ENCODE measurements around the gene ZNF48. TPM values are rescaled to one million over a fixed set of nuclear protein-coding genes. Genes with fewer than 3 reads are reported as not detected.

Gene ZNF48
- 22.2 TPM for polyA plus RNA-seq (2013, experiment 1 of 2)
- polyA plus RNA-seq (2013, experiment 2 of 2): 21.3 TPM

DNA sequence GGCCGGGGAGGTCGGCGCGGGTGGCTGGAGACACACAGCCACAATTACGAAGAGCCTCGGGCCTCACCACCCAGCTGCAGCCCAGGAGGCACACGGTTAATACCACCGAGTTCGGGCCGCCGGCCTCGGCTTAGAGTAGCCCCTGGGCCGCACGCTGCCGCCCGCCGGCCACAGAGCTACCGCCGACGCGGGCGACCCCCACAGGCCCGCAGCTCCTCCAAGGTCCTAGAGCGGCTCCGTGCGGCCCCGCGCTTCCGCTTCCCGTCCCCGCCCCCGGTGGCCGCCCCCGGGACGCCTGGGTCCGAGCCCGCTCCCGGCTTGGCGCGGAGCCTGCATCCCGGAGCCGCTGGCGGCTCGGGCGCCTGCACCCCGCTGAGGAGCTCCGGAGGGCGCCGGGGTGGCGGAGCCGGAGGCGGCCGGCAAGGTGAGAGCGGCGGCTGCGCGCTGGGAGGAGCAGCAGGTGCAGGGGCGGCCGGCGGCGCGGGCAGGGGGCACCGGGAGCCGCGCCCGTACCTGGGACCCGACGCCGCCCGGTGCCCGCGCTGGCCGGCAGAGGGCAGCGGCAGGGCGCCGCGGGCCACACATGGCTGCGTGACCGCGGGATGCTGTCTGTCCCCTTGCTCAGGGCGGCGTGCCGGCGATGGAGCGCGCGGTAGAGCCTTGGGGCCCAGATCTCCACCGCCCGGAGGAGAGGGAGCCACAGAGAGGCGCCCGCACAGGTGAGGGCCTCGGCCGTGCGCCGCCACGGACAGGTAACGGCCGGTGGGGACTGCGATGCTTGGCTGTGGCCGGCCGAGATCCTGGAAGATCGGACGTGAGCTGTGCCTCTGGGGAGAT lies at the start of gene ZNF48:
TSS of gene ZNF48 (plus strand) at position 266 of the 837 bp plus-strand sequence. CDS start at position 641, 375 bp downstream.
- Histone ChIP-seq H2AK5ac (ENCODE audit: low read depth, low read length) (peak within 1 kb of the TSS; percentile 91), H3K4me2 (ENCODE audit: insufficient read depth, low read length, poor library complexity, severe bottlenecking) (peak within 1 kb of the TSS; percentile 91), H3K79me1 (ENCODE audit: low read depth, low read length) (peaks cover 15% of the 10 kb centered on the region), H3K18ac (ENCODE audit: low read length) (peak within 1 kb of the TSS; percentile 97), H3K9ac (ENCODE audit: low read depth, low read length, poor library complexity) (peak within 1 kb of the TSS; percentile 96), H3K4me3 (ENCODE audit: low read length in 2 of 2) (peak within 1 kb of the TSS; percentile 70 to 98), H3K27ac (replicated peaks; ENCODE audit: low read length) (peak within 1 kb of the TSS; percentile 100), H2BK5ac (ENCODE audit: low read length) (peak within 1 kb of the TSS; percentile 43), H2BK15ac (ENCODE audit: low read length) (peak within 1 kb of the TSS; percentile 0), H2BK120ac (ENCODE audit: low read depth, low read length) (peak within 1 kb of the TSS; percentile 52), H3K27me3 (ENCODE audit: control insufficient read depth in 3 of 3, insufficient read depth in 3 of 3, low read depth in 1 of 3, low read length in 3 of 3) (no peaks in the 10 kb centered on the region), H3K4me1 (ENCODE audit: control insufficient read depth in 2 of 2, insufficient read depth in 1 of 2, low read depth in 1 of 2, low read length in 2 of 2) (peaks cover 17 to 23% of the 10 kb centered on the region in 2 donors), H3K23ac (ENCODE audit: low read depth, low read length, poor library complexity) (peak within 1 kb of the TSS; percentile 88), H3K36me3 (replicated peaks in 1 of 2; ENCODE audit: control insufficient read depth in 2 of 2, insufficient read depth in 2 of 2, low read length in 2 of 2) (peaks cover 18 to 37% of the 10 kb centered on the region in 2 donors), H3K14ac (ENCODE audit: low read length) (peak within 1 kb of the TSS; percentile 98), H3K4ac (ENCODE audit: low read length) (peak within 1 kb of the TSS; percentile 78), H4K8ac (ENCODE audit: low read depth, low read length) (no peak within 1 kb of the TSS), H2BK12ac (ENCODE audit: low read length) (no peak within 1 kb of the TSS), H4K91ac (ENCODE audit: low read depth, low read length, poor library complexity) (peak within 1 kb of the TSS; percentile 75), H2AFZ (ENCODE audit: low read length) (peak within 1 kb of the TSS; percentile 54), H3K9me3 (replicated peaks in 1 of 2; ENCODE audit: control insufficient read depth in 2 of 2, insufficient read depth in 1 of 2, low read depth in 1 of 2, low read length in 2 of 2) (no peaks in the 10 kb centered on the region)
- WGBS, 2 donors (ENCODE audit: extremely low coverage in 2 of 2, insufficient read length in 2 of 2, insufficient replicate concordance in 1 of 2): no CpG with 5 or more reads among the region's 103 CpGs
- DNase-seq (ENCODE audit: low spot score): peak; percentile 93

- Histone ChIP-seq H4K8ac (ENCODE audit: low read depth, low read length) (no peak overlapping the region), H2AFZ (ENCODE audit: low read length) (no peak overlapping the region), H3K9ac (ENCODE audit: low read depth, low read length, poor library complexity) (no peak overlapping the region), H2BK15ac (ENCODE audit: low read length) (no peak overlapping the region), H3K9me3 (replicated peaks in 1 of 2; ENCODE audit: control insufficient read depth in 2 of 2, insufficient read depth in 1 of 2, low read depth in 1 of 2, low read length in 2 of 2) (no peaks in the 10 kb centered on the region), H3K4me3 (ENCODE audit: low read length in 2 of 2) (no peak overlapping the region), H3K36me3 (replicated peaks in 1 of 2; ENCODE audit: control insufficient read depth in 2 of 2, insufficient read depth in 2 of 2, low read length in 2 of 2) (peaks cover 10 to 13% of the 10 kb centered on the region in 2 donors), H3K79me1 (ENCODE audit: low read depth, low read length) (no peaks in the 10 kb centered on the region), H2BK120ac (ENCODE audit: low read depth, low read length) (no peak overlapping the region), H3K14ac (ENCODE audit: low read length) (no peak overlapping the region), H3K18ac (ENCODE audit: low read length) (no peak overlapping the region), H3K4me1 (ENCODE audit: control insufficient read depth in 2 of 2, insufficient read depth in 1 of 2, low read depth in 1 of 2, low read length in 2 of 2) (no peaks in the 10 kb centered on the region), H2BK5ac (ENCODE audit: low read length) (no peak overlapping the region), H3K4me2 (ENCODE audit: insufficient read depth, low read length, poor library complexity, severe bottlenecking) (no peak overlapping the region), H3K27ac (replicated peaks; ENCODE audit: low read length) (no peak overlapping the region), H3K27me3 (ENCODE audit: control insufficient read depth in 3 of 3, insufficient read depth in 3 of 3, low read depth in 1 of 3, low read length in 3 of 3) (no peaks in the 10 kb centered on the region), H3K23ac (ENCODE audit: low read depth, low read length, poor library complexity) (no peak overlapping the region), H2BK12ac (ENCODE audit: low read length) (no peak overlapping the region), H2AK5ac (ENCODE audit: low read depth, low read length) (no peak overlapping the region), H4K91ac (ENCODE audit: low read depth, low read length, poor library complexity) (no peak overlapping the region), H3K4ac (ENCODE audit: low read length) (no peak overlapping the region)
- DNase-seq (ENCODE audit: low spot score): no peak
- WGBS, 2 donors (ENCODE audit: extremely low coverage in 2 of 2, insufficient read length in 2 of 2, insufficient replicate concordance in 1 of 2): no CpG with 5 or more reads among the region's 3 CpGs
These were observed 48.9 kb upstream of the ZNF48 start for GRCh38 chr16:30346286-30346685.

DNA sequence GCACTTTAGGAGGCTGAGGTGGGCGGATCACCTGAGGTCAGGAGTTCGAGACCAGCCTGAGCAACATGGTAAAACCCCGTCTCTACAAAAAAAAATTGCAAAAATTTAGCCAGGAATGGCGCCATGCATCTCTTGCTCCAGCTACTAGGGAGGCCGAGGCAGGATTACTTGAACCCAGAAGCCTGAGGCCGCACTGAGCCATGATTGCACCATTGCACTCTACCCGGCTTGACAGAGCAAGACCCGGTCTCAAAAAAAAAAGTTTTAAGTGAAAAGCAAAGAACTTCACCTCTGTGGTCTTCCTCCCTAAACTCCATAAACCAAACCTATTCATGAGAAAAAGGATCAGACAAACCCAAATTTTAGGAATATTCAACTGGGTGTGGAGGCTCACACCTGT lies 47.1 kb upstream of the ZNF48 start:
- Histone ChIP-seq H3K23ac (ENCODE audit: low read depth, low read length, poor library complexity) (no peak overlapping the region), H3K27me3 (ENCODE audit: control insufficient read depth in 3 of 3, insufficient read depth in 3 of 3, low read depth in 1 of 3, low read length in 3 of 3) (no peaks in the 10 kb centered on the region), H2BK120ac (ENCODE audit: low read depth, low read length) (no peak overlapping the region), H3K18ac (ENCODE audit: low read length) (no peak overlapping the region), H4K8ac (ENCODE audit: low read depth, low read length) (no peak overlapping the region), H3K79me1 (ENCODE audit: low read depth, low read length) (peaks cover 5% of the 10 kb centered on the region), H3K9ac (ENCODE audit: low read depth, low read length, poor library complexity) (no peak overlapping the region), H3K36me3 (replicated peaks in 1 of 2; ENCODE audit: control insufficient read depth in 2 of 2, insufficient read depth in 2 of 2, low read length in 2 of 2) (peaks cover 28 to 32% of the 10 kb centered on the region in 2 donors), H2AFZ (ENCODE audit: low read length) (no peak overlapping the region), H3K4me1 (ENCODE audit: control insufficient read depth in 2 of 2, insufficient read depth in 1 of 2, low read depth in 1 of 2, low read length in 2 of 2) (no peaks in the 10 kb centered on the region), H3K4me3 (ENCODE audit: low read length in 2 of 2) (no peak overlapping the region), H3K27ac (replicated peaks; ENCODE audit: low read length) (no peak overlapping the region), H3K4me2 (ENCODE audit: insufficient read depth, low read length, poor library complexity, severe bottlenecking) (no peak overlapping the region), H2AK5ac (ENCODE audit: low read depth, low read length) (no peak overlapping the region), H3K14ac (ENCODE audit: low read length) (no peak overlapping the region), H2BK12ac (ENCODE audit: low read length) (no peak overlapping the region), H3K4ac (ENCODE audit: low read length) (no peak overlapping the region), H2BK5ac (ENCODE audit: low read length) (no peak overlapping the region), H4K91ac (ENCODE audit: low read depth, low read length, poor library complexity) (no peak overlapping the region), H2BK15ac (ENCODE audit: low read length) (no peak overlapping the region), H3K9me3 (replicated peaks in 1 of 2; ENCODE audit: control insufficient read depth in 2 of 2, insufficient read depth in 1 of 2, low read depth in 1 of 2, low read length in 2 of 2) (no peaks in the 10 kb centered on the region)
- no peak for DNase-seq (ENCODE audit: low spot score)
- WGBS, 2 donors (ENCODE audit: extremely low coverage in 2 of 2, insufficient read length in 2 of 2, insufficient replicate concordance in 1 of 2): no CpG with 5 or more reads among the region's 8 CpGs

GRCh38 chr16:30348929-30349328 lies 46.3 kb upstream of the ZNF48 start:
- H3K4ac ChIP-seq (ENCODE audit: low read length): no peak overlapping the region
- peaks cover 9% of the 10 kb centered on the region for H3K79me1 ChIP-seq (ENCODE audit: low read depth, low read length)
- no peaks in the 10 kb centered on the region for H3K9me3 ChIP-seq (replicated peaks in 1 of 2; ENCODE audit: control insufficient read depth in 2 of 2, insufficient read depth in 1 of 2, low read depth in 1 of 2, low read length in 2 of 2)
- no peak overlapping the region for H4K91ac ChIP-seq (ENCODE audit: low read depth, low read length, poor library complexity)
- no peak overlapping the region for H3K18ac ChIP-seq (ENCODE audit: low read length)
- H2AFZ ChIP-seq (ENCODE audit: low read length): no peak overlapping the region
- DNase-seq (ENCODE audit: low spot score): no peak
- H2BK12ac ChIP-seq (ENCODE audit: low read length): no peak overlapping the region
- H3K27me3 ChIP-seq (ENCODE audit: control insufficient read depth in 3 of 3, insufficient read depth in 3 of 3, low read depth in 1 of 3, low read length in 3 of 3): no peaks in the 10 kb centered on the region
- H2AK5ac ChIP-seq (ENCODE audit: low read depth, low read length): no peak overlapping the region
- no peak overlapping the region for H3K14ac ChIP-seq (ENCODE audit: low read length)
- H2BK120ac ChIP-seq (ENCODE audit: low read depth, low read length): no peak overlapping the region
- H3K36me3 ChIP-seq (replicated peaks in 1 of 2; ENCODE audit: control insufficient read depth in 2 of 2, insufficient read depth in 2 of 2, low read length in 2 of 2): peaks cover 35 to 40% of the 10 kb centered on the region in 2 donors
- no peak overlapping the region for H4K8ac ChIP-seq (ENCODE audit: low read depth, low read length)
- no peak overlapping the region for H3K27ac ChIP-seq (replicated peaks; ENCODE audit: low read length)
- H3K23ac ChIP-seq (ENCODE audit: low read depth, low read length, poor library complexity): no peak overlapping the region
- H3K4me2 ChIP-seq (ENCODE audit: insufficient read depth, low read length, poor library complexity, severe bottlenecking): no peak overlapping the region
- H2BK15ac ChIP-seq (ENCODE audit: low read length): no peak overlapping the region
- no CpG with 5 or more reads among the region's 7 CpGs for WGBS, 2 donors (ENCODE audit: extremely low coverage in 2 of 2, insufficient read length in 2 of 2, insufficient replicate concordance in 1 of 2)
- H3K4me3 ChIP-seq (ENCODE audit: low read length in 2 of 2): no peak overlapping the region
- H3K9ac ChIP-seq (ENCODE audit: low read depth, low read length, poor library complexity): no peak overlapping the region
- no peaks in the 10 kb centered on the region for H3K4me1 ChIP-seq (ENCODE audit: control insufficient read depth in 2 of 2, insufficient read depth in 1 of 2, low read depth in 1 of 2, low read length in 2 of 2)
- H2BK5ac ChIP-seq (ENCODE audit: low read length): no peak overlapping the region
